ENCODE measurements around the gene RUNX1.

Gene RUNX1

DNA sequence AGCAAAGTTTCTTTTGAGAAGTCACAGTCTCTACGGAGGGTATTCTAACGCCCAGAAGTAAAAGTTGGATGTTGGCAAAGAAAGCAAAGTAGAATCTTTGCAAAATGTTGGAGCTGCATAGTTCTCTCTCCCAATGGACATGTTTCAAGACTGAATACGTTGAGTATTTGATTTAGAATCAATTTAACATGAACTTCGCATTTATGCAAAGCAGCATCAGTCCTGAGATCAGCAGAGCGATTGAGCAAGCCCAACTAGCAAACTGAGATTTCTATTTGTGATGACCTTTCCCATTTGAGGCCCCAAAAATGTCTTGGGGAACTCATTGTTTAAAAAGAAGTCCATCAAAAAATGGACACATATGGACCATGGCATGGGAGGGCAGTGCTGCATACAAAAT lies 8.0 kb downstream of the RUNX1 start:
- intact Hi-C loops (cut with DNase I) = no loop called here
- DNase-seq = no peak

GRCh38 chr21:35039595-35040289 lies 9.4 kb downstream of the RUNX1 start:
- intact Hi-C loops (cut with DNase I) = no loop called here
- no peak for DNase-seq

DNA sequence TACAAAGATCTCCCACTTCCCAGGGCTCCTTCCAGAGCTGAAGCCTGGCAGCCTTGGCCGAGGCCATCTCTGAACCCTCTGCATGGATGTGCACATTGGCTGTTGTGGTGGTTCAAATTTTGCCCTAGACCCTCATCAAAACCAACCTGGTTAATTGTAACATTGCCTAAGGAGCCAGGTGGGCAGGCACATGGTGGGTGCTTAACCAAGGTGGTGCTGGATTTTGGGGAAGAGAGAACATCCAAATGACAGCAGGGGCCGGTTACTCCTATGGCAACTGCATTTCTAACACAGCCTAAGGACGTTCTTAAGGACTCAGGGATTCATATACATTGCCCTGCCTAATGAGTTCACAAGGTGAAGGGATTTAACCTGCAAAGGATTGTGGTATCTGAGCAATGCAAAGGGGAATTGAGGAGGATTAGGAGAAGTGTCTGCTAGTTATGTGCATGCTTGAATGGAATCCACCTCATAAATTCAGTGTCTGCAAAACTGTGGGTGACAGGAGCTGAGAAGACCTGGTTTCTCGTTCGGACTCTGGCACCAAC lies 10.3 kb downstream of the RUNX1 start:
- DNase-seq = no peak
- intact Hi-C loops (cut with DNase I) = no loop called here

DNA sequence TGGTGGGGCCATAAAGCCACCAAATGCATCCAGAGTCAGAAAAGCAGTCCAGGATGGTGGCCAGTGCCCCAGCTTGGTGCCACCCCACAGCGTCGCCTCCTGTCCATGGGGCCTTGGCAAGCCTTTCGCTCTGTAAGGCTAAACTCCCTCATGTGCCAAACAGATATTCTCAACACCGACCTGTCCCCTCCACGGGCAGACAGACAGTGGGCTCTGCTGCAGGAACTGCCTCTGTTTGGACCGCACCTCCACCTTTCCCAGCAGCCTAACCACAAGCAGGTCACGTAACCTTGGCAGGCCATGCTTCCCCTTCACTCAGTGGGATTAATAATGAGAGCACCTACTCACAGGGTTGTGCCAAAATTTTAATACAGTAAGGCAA lies 11.7 kb downstream of the RUNX1 start:
- intact Hi-C loops (cut with DNase I) = no loop called here

DNA sequence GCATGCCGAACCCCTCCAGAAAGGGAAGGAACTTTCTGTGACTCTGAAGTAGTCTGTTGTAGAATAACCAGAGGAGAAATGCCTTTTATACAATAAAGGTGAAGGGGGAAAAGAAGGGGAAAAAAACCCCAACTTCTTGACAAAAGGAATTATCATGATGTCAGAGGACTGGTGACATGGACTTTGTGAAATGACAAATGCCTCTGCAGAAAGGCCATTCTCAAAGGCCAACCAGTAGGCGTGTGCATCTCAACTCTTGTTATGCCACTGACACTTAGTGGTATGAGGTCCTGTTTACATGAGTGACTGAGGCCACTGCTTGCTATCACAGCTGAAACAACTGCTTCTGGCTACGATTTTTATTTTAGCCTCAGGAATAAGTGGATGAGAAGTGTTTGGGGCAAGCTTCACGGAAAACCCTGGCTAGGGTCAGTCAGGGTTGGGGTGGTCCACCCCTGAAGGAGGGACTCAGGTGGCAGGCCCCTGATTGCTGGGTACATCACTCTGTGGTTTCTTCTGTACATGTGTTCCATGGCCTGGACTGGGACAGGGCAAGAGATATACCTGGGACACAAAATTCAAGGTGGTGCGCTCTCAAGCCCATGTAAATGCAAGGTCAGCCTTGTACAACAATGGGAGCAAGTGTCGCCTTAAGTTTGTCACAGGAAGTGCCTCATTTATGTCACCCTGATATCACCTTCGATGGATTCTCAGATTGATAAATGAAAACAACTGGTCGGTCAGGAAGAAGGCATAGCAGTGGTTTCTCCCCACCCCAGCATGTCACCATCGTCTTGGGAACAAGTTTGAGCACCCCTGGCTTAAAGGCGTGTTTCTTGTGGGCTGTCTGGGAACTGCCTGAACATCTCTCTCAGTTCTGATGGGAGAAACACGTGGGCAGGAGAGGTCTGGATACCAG lies 12.4 kb downstream of the RUNX1 start:
- no peak for DNase-seq
- intact Hi-C loops (cut with DNase I) = no loop called here

More for the DNA sequence above, 11.7 kb downstream of the RUNX1 start:
- DNase-seq = no peak

- no peak for DNase-seq
- intact Hi-C loops (cut with DNase I) = no loop called here
These were observed 13.5 kb downstream of the RUNX1 start for GRCh38 chr21:35035581-35035980.

DNA sequence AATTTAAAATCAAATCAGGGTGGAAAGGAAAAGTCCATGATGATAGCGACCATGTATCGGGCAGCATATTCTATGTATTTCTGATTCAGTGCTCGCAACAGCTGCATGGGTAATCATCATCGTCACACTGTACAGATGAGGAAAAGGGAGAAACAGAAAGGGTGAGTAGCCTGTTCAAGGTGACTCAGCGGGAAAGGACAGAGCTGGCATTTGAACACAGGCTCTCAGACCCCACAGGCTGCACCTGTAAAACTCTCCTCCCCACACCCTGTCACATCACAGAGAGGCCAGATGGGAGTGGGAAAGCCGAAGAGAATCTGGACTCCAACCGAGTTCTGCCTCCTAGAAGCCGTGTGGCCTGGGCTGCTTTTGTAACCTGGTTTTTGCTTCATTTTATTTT lies 14.0 kb downstream of the RUNX1 start:
- intact Hi-C loops (cut with DNase I) = no loop called here
- no peak for DNase-seq

DNA sequence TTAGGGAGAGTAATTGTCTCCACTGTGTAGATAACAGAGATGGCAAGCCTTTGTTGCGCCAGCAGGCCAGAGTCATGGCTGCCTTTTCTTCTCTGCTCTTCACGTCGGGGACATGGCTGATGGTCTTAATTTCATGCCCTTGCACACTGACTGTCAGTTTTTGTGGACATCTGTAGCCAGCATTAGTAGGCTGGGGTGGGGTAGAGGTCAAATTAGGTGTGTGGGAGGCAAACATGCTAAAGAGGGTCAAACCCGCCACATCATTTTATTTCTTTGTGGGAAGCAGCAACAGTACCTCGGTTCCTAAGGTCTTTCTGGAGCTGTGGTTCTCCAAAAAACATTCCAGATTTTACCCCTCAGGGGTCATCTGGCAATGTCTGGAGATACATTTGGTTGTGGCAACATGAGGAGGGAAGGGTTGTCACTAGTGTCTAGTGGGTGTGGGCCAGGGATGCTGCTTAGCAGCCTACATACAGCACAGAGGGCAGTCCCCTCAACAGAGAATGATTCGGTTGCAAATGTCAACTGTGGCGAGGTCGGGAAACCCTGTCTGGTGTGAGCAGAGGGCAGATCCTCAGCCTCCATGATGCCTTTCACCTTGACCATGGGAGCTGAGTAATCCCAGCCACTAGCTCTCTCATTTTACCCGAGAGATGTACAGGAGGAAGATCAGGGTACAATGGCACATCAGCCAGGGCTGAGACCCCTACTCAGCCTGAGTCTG lies 14.7 kb downstream of the RUNX1 start:
- no peak for DNase-seq
- intact Hi-C loops (cut with DNase I) = no loop called here

GRCh38 chr21:35032474-35033263 lies 16.4 kb downstream of the RUNX1 start:
- intact Hi-C loops (cut with DNase I) = no loop called here
- no peak for DNase-seq

DNA sequence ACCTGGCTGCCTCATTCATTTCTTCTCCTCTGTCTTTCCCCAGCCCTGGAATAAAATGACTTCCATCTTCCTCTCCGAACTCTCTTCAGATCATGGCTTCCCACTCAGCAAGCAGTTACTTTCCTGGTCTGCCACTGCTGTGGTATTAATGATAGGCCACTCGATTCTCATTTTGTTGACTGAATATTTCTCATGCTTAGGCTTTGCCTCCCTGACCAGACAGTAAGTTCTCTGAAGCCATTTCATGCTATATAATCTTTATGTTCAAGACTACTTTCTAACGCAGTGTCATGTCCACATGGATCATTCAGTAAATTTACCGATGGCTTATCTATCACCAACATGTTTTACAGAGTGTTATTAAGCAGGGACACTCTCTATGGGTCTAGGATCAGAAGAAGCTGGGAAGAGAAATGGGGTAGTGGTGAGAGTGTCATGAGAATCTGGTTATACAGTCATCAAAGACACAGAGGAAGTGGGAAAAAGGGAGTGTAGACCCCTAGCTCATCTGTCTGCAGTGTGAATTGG lies 20.6 kb downstream of the RUNX1 start:
- intact Hi-C loops (cut with DNase I) = no loop called here
- DNase-seq = no peak

DNA sequence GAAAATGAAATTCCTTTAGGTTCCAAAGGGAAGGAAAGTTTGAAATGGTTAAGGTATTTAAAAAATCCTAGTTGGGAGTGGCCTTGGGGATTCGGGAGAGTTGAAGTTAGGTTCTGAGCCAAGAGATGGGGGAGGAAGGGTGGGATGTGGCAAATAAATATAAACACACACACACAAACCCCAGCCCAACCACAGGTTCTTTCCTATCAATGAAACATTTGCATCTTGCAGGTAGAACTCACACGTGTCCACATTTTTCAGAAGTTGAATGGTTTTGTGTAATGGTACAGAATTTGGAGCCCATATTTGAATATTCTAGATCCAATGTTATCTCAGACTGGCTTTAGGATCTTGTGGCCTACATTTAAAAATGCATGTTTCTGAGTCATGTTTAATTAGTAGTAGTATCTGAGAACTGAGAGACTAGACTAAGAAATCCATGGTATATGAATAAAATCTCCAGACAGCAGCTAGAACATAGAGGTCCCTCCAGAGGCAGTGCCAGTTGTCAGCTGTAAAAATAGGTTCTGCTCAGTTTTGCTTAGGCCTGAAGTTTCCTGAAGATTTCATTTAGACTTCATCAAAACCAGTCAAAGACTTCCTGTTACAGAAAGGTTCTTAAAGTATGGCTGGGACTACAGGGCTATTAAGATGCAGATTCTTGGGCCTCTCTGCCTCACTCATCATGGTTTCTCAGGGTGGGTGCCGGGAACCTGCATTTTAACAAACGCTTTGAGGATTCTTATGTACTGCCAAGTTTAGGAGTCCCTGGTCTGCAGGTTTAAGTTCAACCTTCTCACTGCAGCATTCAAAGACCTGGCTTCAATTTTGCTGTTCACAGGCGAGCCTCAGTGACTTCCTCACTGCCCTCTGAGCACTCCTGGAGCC lies 21.3 kb downstream of the RUNX1 start:
- no peak for DNase-seq
- intact Hi-C loops (cut with DNase I) = no loop called here

- peak in 38 of 42 donors; percentile 11 to 66 (median 38) for DNase-seq
- intact Hi-C loops (cut with DNase I) = no loop called here
These were observed 22.2 kb downstream of the RUNX1 start for GRCh38 chr21:35026617-35027562.

DNA sequence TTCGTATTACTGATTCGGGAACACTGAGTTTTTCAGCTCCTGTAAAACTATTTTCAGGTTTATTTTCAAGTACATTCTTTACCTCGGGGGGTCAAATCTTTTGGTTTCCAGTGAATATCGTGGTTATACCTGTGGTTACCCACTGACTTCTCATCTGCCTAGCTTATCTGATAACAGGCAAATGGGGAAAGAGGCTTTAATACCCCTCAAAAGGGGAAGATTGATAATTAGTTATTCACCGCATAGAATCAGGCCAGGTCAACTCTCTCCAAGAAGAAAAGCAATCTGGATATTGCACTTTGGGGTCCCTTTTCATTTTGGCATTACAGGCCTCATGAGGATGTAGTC lies 23.0 kb downstream of the RUNX1 start:
- DNase-seq = no peak
- intact Hi-C loops (cut with DNase I) = no loop called here

DNA sequence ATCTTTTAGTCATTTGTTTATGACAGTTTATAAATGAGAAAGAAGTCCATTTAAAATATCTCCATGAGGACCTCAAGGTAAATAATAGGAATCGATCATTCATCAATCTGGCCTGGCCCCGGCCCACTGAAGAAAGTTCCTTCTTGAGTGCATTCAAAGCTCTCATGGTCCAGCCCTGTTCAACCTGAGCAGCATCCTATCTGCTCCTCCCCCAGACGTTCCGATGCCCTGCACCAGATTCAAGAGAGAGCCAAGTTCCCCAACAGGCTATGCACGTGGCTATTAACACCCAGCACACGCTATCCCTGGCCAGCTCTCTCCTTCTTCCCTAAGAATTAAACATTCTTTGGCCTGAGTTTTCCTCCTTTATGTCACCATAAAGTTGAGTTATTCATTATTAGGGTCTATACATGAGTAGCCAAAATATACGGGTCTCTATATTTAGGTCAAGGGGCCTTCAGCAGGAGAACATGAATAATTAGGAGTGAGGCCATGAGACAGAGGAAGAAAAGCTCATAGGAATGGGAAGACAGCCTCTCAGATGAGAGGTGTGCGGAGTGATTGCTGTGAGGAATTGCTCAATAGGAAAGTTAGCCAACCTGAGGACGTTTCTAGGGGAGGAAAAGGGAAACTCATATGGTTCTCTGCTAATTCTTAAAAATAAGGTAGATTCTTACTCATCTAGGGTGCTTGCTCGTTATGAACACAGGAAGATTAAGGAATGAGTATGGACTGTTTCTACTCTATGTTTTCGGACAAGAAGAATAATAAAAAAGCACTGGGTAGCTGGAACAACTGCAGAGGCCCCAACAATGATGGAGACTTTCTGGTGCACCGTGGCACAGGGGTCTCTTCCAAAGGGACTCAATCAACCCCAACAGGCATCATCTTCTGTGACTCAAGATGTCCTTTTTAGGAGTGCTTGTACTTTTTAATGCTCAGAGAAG lies 23.6 kb downstream of the RUNX1 start:
- no peak for DNase-seq
- intact Hi-C loops (cut with DNase I) = no loop called here

DNA sequence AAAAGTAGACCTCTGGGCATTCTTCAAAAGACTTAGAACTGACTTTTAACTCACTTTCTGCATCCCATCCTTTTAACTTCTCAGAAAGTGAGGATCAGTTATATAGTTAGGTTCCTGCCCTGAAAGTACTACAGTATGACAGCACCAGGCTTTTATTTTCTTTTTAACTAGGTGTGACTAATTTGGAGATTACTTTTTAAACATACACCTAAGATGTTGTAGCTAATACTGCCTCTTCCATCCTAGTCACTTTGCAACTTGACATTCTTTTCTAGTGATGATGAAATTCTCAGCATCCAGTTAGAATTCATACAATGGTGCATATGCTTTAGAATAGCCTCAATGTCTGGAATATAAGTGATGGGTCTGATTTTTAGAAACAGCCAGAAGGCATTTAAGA lies 24.6 kb downstream of the RUNX1 start:
- intact Hi-C loops (cut with DNase I) = no loop called here
- no peak for DNase-seq

DNA sequence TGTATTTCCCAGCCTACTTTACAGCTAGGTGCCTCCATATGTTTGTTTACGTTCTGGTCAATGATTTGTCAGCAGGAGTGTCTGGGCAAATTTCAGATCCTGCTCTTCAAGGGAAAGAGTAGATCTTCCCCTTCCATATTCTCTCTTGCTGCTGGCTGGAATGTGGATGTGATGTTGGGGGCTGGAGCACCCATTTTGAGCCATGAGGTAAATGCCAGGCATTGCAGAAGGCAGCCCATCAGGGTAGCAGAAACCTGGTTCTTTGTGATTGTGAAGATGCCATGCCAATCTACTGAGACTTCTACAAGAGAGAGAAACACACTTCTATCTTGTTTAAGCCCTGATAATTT lies 25.1 kb downstream of the RUNX1 start:
- intact Hi-C loops (cut with DNase I) = no loop called here
- no peak for DNase-seq

Measured in head of caudate nucleus (tissue), 42 donors.